ENCODE measurements around the gene LYRM4.

GRCh38 chr6:5199283-5199682, 61.5 kb downstream of the LYRM4 start:
- TF ChIP-seq CTCF (IDR thresholded peaks at IDR 0.05; ENCODE audit: insufficient read depth, low read length) (no peak), POLR2AphosphoS5 (IDR thresholded peaks at IDR 0.05; ENCODE audit: low read depth) (no peak), REST (IDR thresholded peaks at IDR 0.05; ENCODE audit: insufficient replicate concordance, low read depth) (no peak)
